GM21737 (cell line): ENCODE measurements around the gene TTC28.
"Not testable (repeated sequence)": the region's sequence is repeated elsewhere in the genome, so short reads cannot be mapped to it uniquely, and the experiment has no call there.

Source experiments
- ATAC-seq: cut with Tn5 transposase; IDR thresholded peaks from one replicate; pipeline ENCODE4 v1.9.1; 2021; ENCODE audit warnings: mild to moderate bottlenecking, moderate library complexity; ENCODE audit not compliant: unreplicated experiment

TTC28 gene

GRCh38 chr22:28118957-28119631 lies 560.5 kb downstream of the TTC28 start:
- no peak for ATAC-seq

- ATAC-seq, result no peak
Observed at GRCh38 chr22:28116219-28116673, 563.4 kb downstream of the TTC28 start.

GRCh38 chr22:28115426-28115825 lies 564.2 kb downstream of the TTC28 start:
- ATAC-seq, result no peak

GRCh38 chr22:28112548-28113043 lies 567.0 kb downstream of the TTC28 start:
- no peak for ATAC-seq

GRCh38 chr22:28112190-28112544 lies 567.5 kb downstream of the TTC28 start:
- ATAC-seq, result no peak

- ATAC-seq, result no peak
Observed at GRCh38 chr22:28111501-28112189, 568.0 kb downstream of the TTC28 start.

- no peak for ATAC-seq
Observed at GRCh38 chr22:28108851-28109250, 570.8 kb downstream of the TTC28 start.

GRCh38 chr22:28106617-28107016 lies 573.0 kb downstream of the TTC28 start:
- ATAC-seq, result no peak

GRCh38 chr22:28105988-28106387 lies 573.7 kb downstream of the TTC28 start:
- ATAC-seq, result no peak

GRCh38 chr22:28105413-28105812 lies 574.2 kb downstream of the TTC28 start:
- ATAC-seq, result no peak

GRCh38 chr22:28103596-28103995 lies 576.0 kb downstream of the TTC28 start:
- ATAC-seq, result no peak

- no peak for ATAC-seq
Observed at GRCh38 chr22:28102151-28102812, 577.4 kb downstream of the TTC28 start.

- ATAC-seq, result no peak
Observed at GRCh38 chr22:28097627-28098026, 582.0 kb downstream of the TTC28 start.

- no peak for ATAC-seq
Observed at GRCh38 chr22:28096161-28096560, 583.5 kb downstream of the TTC28 start.

GRCh38 chr22:28095316-28096095 lies 584.1 kb downstream of the TTC28 start:
- ATAC-seq, result no peak

GRCh38 chr22:28094771-28095170 lies 584.9 kb downstream of the TTC28 start:
- no peak for ATAC-seq

- ATAC-seq, result no peak
Observed at GRCh38 chr22:28093711-28094110, 585.9 kb downstream of the TTC28 start.

- ATAC-seq, result no peak
Observed at GRCh38 chr22:28091486-28091885, 588.2 kb downstream of the TTC28 start.

GRCh38 chr22:28089541-28089940 lies 590.1 kb downstream of the TTC28 start:
- ATAC-seq, result not testable (repeated sequence)

GRCh38 chr22:28077166-28077565 lies 602.5 kb downstream of the TTC28 start:
- ATAC-seq, result no peak

GRCh38 chr22:28075358-28075981 lies 604.2 kb downstream of the TTC28 start:
- no peak for ATAC-seq
